ENCODE measurements around the gene BIVM.

BIVM gene

GRCh38 chr13:102815788-102816187 is 16.9 kb downstream of the BIVM start:
- peaks cover 20% of the 10 kb centered on the region for H3K4me1 ChIP-seq (ENCODE audit: control insufficient read depth, insufficient read depth, low read length, poor library complexity, severe bottlenecking)
- whole genome bisulfite sequencing, 2 experiments (ENCODE audit: insufficient coverage in 2 of 2): 96% methylated on average over 2 of the region's 5 CpGs
- no peak overlapping the region for H3K4me3 ChIP-seq (ENCODE audit: extremely low read depth, insufficient read depth, low read length, poor library complexity, severe bottlenecking)
- H3K36me3 ChIP-seq (ENCODE audit: control insufficient read depth, insufficient read depth, low read length): peaks cover 11% of the 10 kb centered on the region
- peaks cover 5% of the 10 kb centered on the region for H3K9me3 ChIP-seq (ENCODE audit: control insufficient read depth, low read length)
- no peak overlapping the region for H3K27ac ChIP-seq (ENCODE audit: low read depth, low read length, severe bottlenecking)

GRCh38 chr13:102816708-102817107 is 17.8 kb downstream of the BIVM start:
- Histone ChIP-seq H3K9me3 (ENCODE audit: control insufficient read depth, low read length) (no peaks in the 10 kb centered on the region), H3K4me1 (ENCODE audit: control insufficient read depth, insufficient read depth, low read length, poor library complexity, severe bottlenecking) (peaks cover 20% of the 10 kb centered on the region), H3K27ac (ENCODE audit: low read depth, low read length, severe bottlenecking) (no peak overlapping the region), H3K36me3 (ENCODE audit: control insufficient read depth, insufficient read depth, low read length) (peaks cover 11% of the 10 kb centered on the region), H3K4me3 (ENCODE audit: extremely low read depth, insufficient read depth, low read length, poor library complexity, severe bottlenecking) (no peak overlapping the region)
- 94 to 96% methylated on average over 2 of the region's 4 CpGs for WGBS, 2 experiments (ENCODE audit: insufficient coverage in 2 of 2)

DNA sequence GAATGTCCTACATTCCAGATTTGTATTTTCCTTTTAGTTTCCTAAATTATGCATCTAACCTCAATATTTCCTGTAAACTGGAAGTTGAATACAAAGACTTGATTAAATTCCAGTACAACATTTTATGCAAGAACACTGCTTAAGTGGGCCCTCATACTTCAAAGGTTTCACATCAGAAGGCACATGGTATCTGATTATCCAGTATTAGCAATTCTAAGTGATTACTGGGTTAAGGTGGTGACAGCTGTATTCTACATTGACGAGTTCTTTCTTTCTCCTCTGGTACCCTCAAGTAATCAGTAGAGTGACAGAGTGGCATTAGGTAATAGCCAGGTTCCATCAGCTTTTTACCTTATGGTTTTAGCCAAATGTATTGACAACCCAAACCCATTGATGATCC is 18.3 kb downstream of the BIVM start:
- Histone ChIP-seq H3K27ac (ENCODE audit: low read depth, low read length, severe bottlenecking) (no peak overlapping the region), H3K9me3 (ENCODE audit: control insufficient read depth, low read length) (no peaks in the 10 kb centered on the region)
- WGBS, 2 experiments (ENCODE audit: insufficient coverage in 2 of 2): 100% methylated on average over 1 of the region's 1 CpG; no CpG with 5 or more reads in 1 of the 2 experiments

GRCh38 chr13:102817907-102818306 is 19.0 kb downstream of the BIVM start:
- H3K9me3 ChIP-seq (ENCODE audit: control insufficient read depth, low read length): no peaks in the 10 kb centered on the region
- no peak overlapping the region for H3K27ac ChIP-seq (ENCODE audit: low read depth, low read length, severe bottlenecking)
- H3K4me3 ChIP-seq (ENCODE audit: extremely low read depth, insufficient read depth, low read length, poor library complexity, severe bottlenecking): no peak overlapping the region
- peaks cover 12% of the 10 kb centered on the region for H3K4me1 ChIP-seq (ENCODE audit: control insufficient read depth, insufficient read depth, low read length, poor library complexity, severe bottlenecking)
- H3K36me3 ChIP-seq (ENCODE audit: control insufficient read depth, insufficient read depth, low read length): peaks cover 20% of the 10 kb centered on the region

More for the DNA sequence above, 18.3 kb downstream of the BIVM start:
- peaks cover 18% of the 10 kb centered on the region for H3K4me1 ChIP-seq (ENCODE audit: control insufficient read depth, insufficient read depth, low read length, poor library complexity, severe bottlenecking)
- H3K36me3 ChIP-seq (ENCODE audit: control insufficient read depth, insufficient read depth, low read length): peaks cover 16% of the 10 kb centered on the region
- no peak overlapping the region for H3K4me3 ChIP-seq (ENCODE audit: extremely low read depth, insufficient read depth, low read length, poor library complexity, severe bottlenecking)

GRCh38 chr13:102825400-102825799 is 26.5 kb downstream of the BIVM start:
- Histone ChIP-seq H3K27ac (ENCODE audit: low read depth, low read length, severe bottlenecking) (no peak overlapping the region), H3K9me3 (ENCODE audit: control insufficient read depth, low read length) (no peaks in the 10 kb centered on the region), H3K36me3 (ENCODE audit: control insufficient read depth, insufficient read depth, low read length) (peaks cover 37% of the 10 kb centered on the region), H3K4me3 (ENCODE audit: extremely low read depth, insufficient read depth, low read length, poor library complexity, severe bottlenecking) (no peak overlapping the region), H3K4me1 (ENCODE audit: control insufficient read depth, insufficient read depth, low read length, poor library complexity, severe bottlenecking) (peaks cover 7% of the 10 kb centered on the region)
- 87 to 100% methylated on average over 4 of the region's 4 CpGs for whole genome bisulfite sequencing, 2 experiments (ENCODE audit: insufficient coverage in 2 of 2)

GRCh38 chr13:102825921-102826706 is 27.2 kb downstream of the BIVM start:
- Histone ChIP-seq H3K4me1 (ENCODE audit: control insufficient read depth, insufficient read depth, low read length, poor library complexity, severe bottlenecking) (peaks cover 7% of the 10 kb centered on the region), H3K36me3 (ENCODE audit: control insufficient read depth, insufficient read depth, low read length) (peaks cover 32% of the 10 kb centered on the region), H3K4me3 (ENCODE audit: extremely low read depth, insufficient read depth, low read length, poor library complexity, severe bottlenecking) (no peak overlapping the region), H3K9me3 (ENCODE audit: control insufficient read depth, low read length) (no peaks in the 10 kb centered on the region), H3K27ac (ENCODE audit: low read depth, low read length, severe bottlenecking) (peak overlapping the region; percentile 24)
- WGBS, 2 experiments (ENCODE audit: insufficient coverage in 2 of 2): 85 to 88% methylated on average over 3 to 6 of the region's 8 CpGs

DNA sequence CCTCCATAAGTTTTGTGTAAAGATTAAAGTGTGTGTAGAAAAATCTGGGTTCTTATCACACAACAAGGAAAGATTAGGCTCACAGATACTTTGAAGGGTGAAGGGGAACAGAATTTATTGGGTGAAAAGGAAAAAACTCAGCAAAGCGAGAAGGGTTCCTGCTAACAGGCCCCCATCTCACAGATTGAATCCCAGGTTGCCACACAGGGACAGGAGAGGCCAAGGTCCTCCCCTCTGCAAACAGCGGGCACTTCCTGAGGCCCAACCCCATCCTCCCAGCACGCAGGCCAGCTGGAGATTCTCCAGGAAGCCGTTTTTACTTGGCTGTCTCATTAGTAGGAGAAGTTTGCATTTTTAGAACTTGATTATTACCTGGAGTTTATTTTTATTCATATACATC is 31.7 kb downstream of the BIVM start:
- Histone ChIP-seq H3K4me3 (ENCODE audit: extremely low read depth, insufficient read depth, low read length, poor library complexity, severe bottlenecking) (no peak overlapping the region), H3K36me3 (ENCODE audit: control insufficient read depth, insufficient read depth, low read length) (peaks cover 23% of the 10 kb centered on the region), H3K27ac (ENCODE audit: low read depth, low read length, severe bottlenecking) (no peak overlapping the region), H3K4me1 (ENCODE audit: control insufficient read depth, insufficient read depth, low read length, poor library complexity, severe bottlenecking) (peaks cover 6% of the 10 kb centered on the region), H3K9me3 (ENCODE audit: control insufficient read depth, low read length) (no peaks in the 10 kb centered on the region)
- 80 to 86% methylated on average over 1 of the region's 4 CpGs for WGBS, 2 experiments (ENCODE audit: insufficient coverage in 2 of 2)

DNA sequence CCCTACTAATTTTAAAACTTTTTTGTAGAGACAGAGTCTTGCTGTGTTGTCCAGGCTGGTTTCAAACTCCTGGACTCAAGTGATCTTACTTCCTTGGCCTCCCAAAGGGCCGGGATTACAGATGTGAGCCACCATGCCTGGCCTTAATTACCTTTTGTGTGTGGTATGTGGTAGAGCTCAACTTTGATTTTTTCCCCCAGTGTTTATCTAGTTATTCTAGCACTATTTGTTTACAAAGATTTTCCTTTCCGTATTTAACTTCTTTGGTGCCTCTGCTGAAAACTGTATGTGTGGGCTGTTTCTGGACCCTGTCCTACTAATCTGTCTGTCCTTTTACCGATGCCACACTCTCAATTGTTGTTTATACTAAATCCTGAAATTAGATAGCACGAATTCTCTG is 37.6 kb downstream of the BIVM start:
- no peaks in the 10 kb centered on the region for H3K9me3 ChIP-seq (ENCODE audit: control insufficient read depth, low read length)
- H3K4me3 ChIP-seq (ENCODE audit: extremely low read depth, insufficient read depth, low read length, poor library complexity, severe bottlenecking): no peak overlapping the region
- WGBS, 2 experiments (ENCODE audit: insufficient coverage in 2 of 2): 100% methylated on average over 2 of the region's 4 CpGs; no CpG with 5 or more reads in 1 of the 2 experiments
- H3K27ac ChIP-seq (ENCODE audit: low read depth, low read length, severe bottlenecking): no peak overlapping the region
- H3K36me3 ChIP-seq (ENCODE audit: control insufficient read depth, insufficient read depth, low read length): peaks cover 19% of the 10 kb centered on the region
- no peaks in the 10 kb centered on the region for H3K4me1 ChIP-seq (ENCODE audit: control insufficient read depth, insufficient read depth, low read length, poor library complexity, severe bottlenecking)

DNA sequence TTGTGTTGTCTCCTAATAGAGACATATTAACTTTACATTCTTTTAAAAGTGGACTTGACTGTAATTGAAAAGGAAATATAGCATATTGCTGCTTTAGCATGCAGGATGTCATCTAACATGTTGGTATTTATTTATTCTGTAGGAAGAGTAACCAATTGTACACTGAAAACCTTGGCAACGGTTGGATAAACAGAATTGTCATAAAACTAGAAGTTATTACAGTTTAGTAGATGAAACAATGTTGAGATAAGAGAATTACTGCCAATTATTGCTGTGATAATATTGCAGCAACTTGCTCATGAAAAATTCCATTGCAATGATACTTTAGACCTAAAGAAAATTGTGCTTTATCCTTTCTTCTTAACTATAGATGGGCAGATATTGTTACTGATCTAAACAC is 39.4 kb downstream of the BIVM start:
- WGBS, 2 experiments (ENCODE audit: insufficient coverage in 2 of 2): 86% methylated on average over 1 of the region's 1 CpG; no CpG with 5 or more reads in 1 of the 2 experiments
- no peak overlapping the region for H3K4me3 ChIP-seq (ENCODE audit: extremely low read depth, insufficient read depth, low read length, poor library complexity, severe bottlenecking)
- no peaks in the 10 kb centered on the region for H3K4me1 ChIP-seq (ENCODE audit: control insufficient read depth, insufficient read depth, low read length, poor library complexity, severe bottlenecking)
- H3K9me3 ChIP-seq (ENCODE audit: control insufficient read depth, low read length): no peaks in the 10 kb centered on the region
- H3K36me3 ChIP-seq (ENCODE audit: control insufficient read depth, insufficient read depth, low read length): peaks cover 14% of the 10 kb centered on the region
- H3K27ac ChIP-seq (ENCODE audit: low read depth, low read length, severe bottlenecking): no peak overlapping the region

DNA sequence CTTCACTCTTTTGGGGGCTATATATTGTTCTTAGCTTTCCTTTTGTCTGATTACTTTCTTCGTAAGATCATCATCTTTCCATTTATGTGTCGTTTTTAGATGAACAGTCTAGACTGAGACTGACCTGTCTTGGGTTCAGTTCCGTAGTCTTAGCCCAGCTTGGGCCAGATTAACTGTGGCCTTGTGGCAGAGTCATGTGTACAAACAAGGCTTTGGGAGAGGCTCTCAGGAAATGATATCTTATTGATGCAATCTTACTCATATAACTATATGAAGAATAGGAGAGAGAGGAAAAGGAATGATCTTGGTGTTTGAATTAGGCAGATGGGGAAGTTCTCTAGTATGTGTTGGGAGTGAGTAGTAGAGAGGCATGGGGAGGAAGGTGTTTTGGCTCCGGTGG is 40.1 kb downstream of the BIVM start:
- H3K9me3 ChIP-seq (ENCODE audit: control insufficient read depth, low read length): no peaks in the 10 kb centered on the region
- H3K4me1 ChIP-seq (ENCODE audit: control insufficient read depth, insufficient read depth, low read length, poor library complexity, severe bottlenecking): no peaks in the 10 kb centered on the region
- peaks cover 14% of the 10 kb centered on the region for H3K36me3 ChIP-seq (ENCODE audit: control insufficient read depth, insufficient read depth, low read length)
- no peak overlapping the region for H3K4me3 ChIP-seq (ENCODE audit: extremely low read depth, insufficient read depth, low read length, poor library complexity, severe bottlenecking)
- H3K27ac ChIP-seq (ENCODE audit: low read depth, low read length, severe bottlenecking): no peak overlapping the region
- WGBS, 2 experiments (ENCODE audit: insufficient coverage in 2 of 2): 61 to 89% methylated on average over 1 to 3 of the region's 4 CpGs

GRCh38 chr13:102839462-102839861 is 40.5 kb downstream of the BIVM start:
- Histone ChIP-seq H3K9me3 (ENCODE audit: control insufficient read depth, low read length) (no peaks in the 10 kb centered on the region), H3K27ac (ENCODE audit: low read depth, low read length, severe bottlenecking) (no peak overlapping the region), H3K4me3 (ENCODE audit: extremely low read depth, insufficient read depth, low read length, poor library complexity, severe bottlenecking) (no peak overlapping the region), H3K36me3 (ENCODE audit: control insufficient read depth, insufficient read depth, low read length) (peaks cover 13% of the 10 kb centered on the region), H3K4me1 (ENCODE audit: control insufficient read depth, insufficient read depth, low read length, poor library complexity, severe bottlenecking) (no peaks in the 10 kb centered on the region)
- WGBS, 2 experiments (ENCODE audit: insufficient coverage in 2 of 2): 87 to 94% methylated on average over 3 to 4 of the region's 5 CpGs
